Measurements from ENCODE around the gene PML.

The PML gene

GRCh38 chr15:73987681-73988444, 6.7 kb upstream of the PML start:
- Histone ChIP-seq H3K27me3 (replicated peaks) (no peaks in the 10 kb centered on the region), H3K36me3 (replicated peaks) (no peaks in the 10 kb centered on the region), H3K27ac (peak overlapping the region; percentile 78), H3K4me3 (ENCODE audit: low read depth, low read length) (no peak overlapping the region)
- TF ChIP-seq CTCF (IDR thresholded peaks at IDR 0.05; ENCODE audit: low read depth, low read length, missing control alignments): no peak
- DNase-seq: peak; percentile 40
- in situ Hi-C loops (cut with HindIII; ENCODE audit: low pct_ligation_motif_present, low sequenced_read_pairs): no loop called here

GRCh38 chr15:73988445-73988969, 6.0 kb upstream of the PML start:
- peak overlapping the region; percentile 78 for H3K27ac ChIP-seq

GRCh38 chr15:73989001-73989798, 5.3 kb upstream of the PML start:
- no peak for TF ChIP-seq CTCF (IDR thresholded peaks at IDR 0.05; ENCODE audit: low read depth, low read length, missing control alignments)
- Histone ChIP-seq H3K4me3 (ENCODE audit: low read depth, low read length) (no peak overlapping the region), H3K36me3 (replicated peaks) (no peaks in the 10 kb centered on the region), H3K27me3 (replicated peaks) (no peaks in the 10 kb centered on the region), H3K27ac (peak overlapping the region; percentile 78)
- in situ Hi-C loops (cut with HindIII; ENCODE audit: low pct_ligation_motif_present, low sequenced_read_pairs): no loop called here
- peak; percentile 62 for DNase-seq

More at GRCh38 chr15:73988445-73988969, 6.0 kb upstream of the PML start:
- DNase-seq: no peak
- Histone ChIP-seq H3K36me3 (replicated peaks) (no peaks in the 10 kb centered on the region), H3K27me3 (replicated peaks) (no peaks in the 10 kb centered on the region), H3K4me3 (ENCODE audit: low read depth, low read length) (no peak overlapping the region)
- TF ChIP-seq CTCF (IDR thresholded peaks at IDR 0.05; ENCODE audit: low read depth, low read length, missing control alignments): no peak
- in situ Hi-C loops (cut with HindIII; ENCODE audit: low pct_ligation_motif_present, low sequenced_read_pairs): no loop called here

- H3K27me3 ChIP-seq (replicated peaks): no peaks in the 10 kb centered on the region
- DNase-seq: no peak
- no peaks in the 10 kb centered on the region for H3K36me3 ChIP-seq (replicated peaks)
- in situ Hi-C loops (cut with HindIII; ENCODE audit: low pct_ligation_motif_present, low sequenced_read_pairs): no loop called here
- no peak overlapping the region for H3K4me3 ChIP-seq (ENCODE audit: low read depth, low read length)
- no peak for TF ChIP-seq CTCF (IDR thresholded peaks at IDR 0.05; ENCODE audit: low read depth, low read length, missing control alignments)
- H3K27ac ChIP-seq: no peak overlapping the region
Measured at GRCh38 chr15:73990250-73991005, 4.1 kb upstream of the PML start.

GRCh38 chr15:73991260-73991659, 3.3 kb upstream of the PML start:
- H3K27ac ChIP-seq: no peak overlapping the region
- in situ Hi-C loops (cut with HindIII; ENCODE audit: low pct_ligation_motif_present, low sequenced_read_pairs): no loop called here
- H3K4me3 ChIP-seq (ENCODE audit: low read depth, low read length): peak overlapping the region; percentile 70
- H3K36me3 ChIP-seq (replicated peaks): no peaks in the 10 kb centered on the region
- no peak for TF ChIP-seq CTCF (IDR thresholded peaks at IDR 0.05; ENCODE audit: low read depth, low read length, missing control alignments)
- no peak for DNase-seq
- H3K27me3 ChIP-seq (replicated peaks): no peaks in the 10 kb centered on the region

All from brain microvascular endothelial cell (primary cell).